ENCODE data around the gene C1QL4. TPM values are rescaled to one million over a fixed set of nuclear protein-coding genes. Genes with fewer than 3 reads are reported as not detected.

Gene C1QL4
- total RNA-seq, 4 donors from 2014 or later: 1.7 TPM; not detected in 3

- H3K4me1 ChIP-seq: peaks cover 0 to 15% of the 10 kb centered on the region in 2 donors
- H3K9me3 ChIP-seq: no peaks in the 10 kb centered on the region
- H3K27me3 ChIP-seq: peaks cover 24 to 35% of the 10 kb centered on the region in 2 donors
- H3K4me3 ChIP-seq: no peak within 1 kb of the TSS
- intact Hi-C loops (cut with DNase I; ENCODE audit: low total_unique reads): no loop called here
- DNase-seq: no peak
- no peak within 1 kb of the TSS for H3K27ac ChIP-seq
- no peak for TF ChIP-seq POLR2A (IDR thresholded peaks at IDR 0.05)
- no peak for TF ChIP-seq CTCF (IDR thresholded peaks at IDR 0.05)
- no peaks in the 10 kb centered on the region for H3K36me3 ChIP-seq
Observed at GRCh38 chr12:49295082-49295936, 41.7 kb downstream of the C1QL4 start, which contains the start of gene PRPH. Gene PRPH, plus strand, starts transcription at chr12:49295147. Its CDS starts 54 bp downstream, at chr12:49295201.

- Histone ChIP-seq H3K9me3 (no peaks in the 10 kb centered on the region), H3K27ac (no peak overlapping the region), H3K4me3 (no peak overlapping the region), H3K27me3 (peaks cover 24 to 35% of the 10 kb centered on the region in 2 donors), H3K36me3 (no peaks in the 10 kb centered on the region), H3K4me1 (peaks cover 0 to 15% of the 10 kb centered on the region in 2 donors)
- no peak for DNase-seq
- no peak for TF ChIP-seq CTCF (IDR thresholded peaks at IDR 0.05)
- TF ChIP-seq POLR2A (IDR thresholded peaks at IDR 0.05): no peak
- intact Hi-C loops (cut with DNase I; ENCODE audit: low total_unique reads): no loop called here
Observed at GRCh38 chr12:49294804-49295081, 42.2 kb downstream of the C1QL4 start.

DNA sequence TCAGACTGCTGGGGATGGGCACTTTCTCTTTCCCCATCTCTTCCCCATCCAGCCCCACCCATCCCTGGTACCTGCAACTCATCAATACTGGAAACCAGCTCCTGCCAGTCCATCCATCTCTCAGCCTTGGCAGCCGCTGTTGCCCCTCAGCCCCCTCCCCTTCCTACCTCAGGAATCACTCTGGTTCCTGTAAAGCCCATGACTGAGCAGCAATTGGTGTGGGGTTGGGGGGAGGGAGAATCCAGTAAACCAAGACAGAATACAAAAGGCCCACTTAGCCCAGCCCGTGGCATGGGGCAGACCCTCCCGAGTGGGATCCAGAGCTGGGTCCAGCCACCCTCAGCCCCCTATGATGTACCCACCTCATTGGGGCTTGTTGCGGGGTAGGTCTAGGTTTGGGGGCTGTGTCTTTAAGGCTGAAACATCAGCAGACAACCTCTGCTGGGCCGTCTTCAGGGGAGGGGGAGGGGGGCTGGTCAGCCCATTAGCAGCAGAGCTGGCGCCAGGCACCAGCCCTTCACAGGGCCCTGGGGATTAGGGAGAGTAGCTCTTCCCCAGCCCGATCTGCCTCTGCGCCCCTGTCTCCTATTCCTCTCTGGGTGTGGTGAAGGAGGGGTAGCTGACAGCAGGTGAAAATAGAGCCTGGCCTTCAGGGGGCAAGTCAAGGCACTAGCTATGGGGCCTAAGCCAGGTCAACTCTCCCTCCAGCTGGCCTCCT lies 42.7 kb downstream of the C1QL4 start:
- peaks cover 24 to 35% of the 10 kb centered on the region in 2 donors for H3K27me3 ChIP-seq
- H3K4me3 ChIP-seq: no peak overlapping the region
- H3K27ac ChIP-seq: no peak overlapping the region
- intact Hi-C loops (cut with DNase I; ENCODE audit: low total_unique reads): no loop called here
- H3K36me3 ChIP-seq: no peaks in the 10 kb centered on the region
- no peak for TF ChIP-seq CTCF (IDR thresholded peaks at IDR 0.05)
- TF ChIP-seq POLR2A (IDR thresholded peaks at IDR 0.05): no peak
- H3K9me3 ChIP-seq: no peaks in the 10 kb centered on the region
- DNase-seq: no peak
- H3K4me1 ChIP-seq: peaks cover 0 to 15% of the 10 kb centered on the region in 2 donors

DNA sequence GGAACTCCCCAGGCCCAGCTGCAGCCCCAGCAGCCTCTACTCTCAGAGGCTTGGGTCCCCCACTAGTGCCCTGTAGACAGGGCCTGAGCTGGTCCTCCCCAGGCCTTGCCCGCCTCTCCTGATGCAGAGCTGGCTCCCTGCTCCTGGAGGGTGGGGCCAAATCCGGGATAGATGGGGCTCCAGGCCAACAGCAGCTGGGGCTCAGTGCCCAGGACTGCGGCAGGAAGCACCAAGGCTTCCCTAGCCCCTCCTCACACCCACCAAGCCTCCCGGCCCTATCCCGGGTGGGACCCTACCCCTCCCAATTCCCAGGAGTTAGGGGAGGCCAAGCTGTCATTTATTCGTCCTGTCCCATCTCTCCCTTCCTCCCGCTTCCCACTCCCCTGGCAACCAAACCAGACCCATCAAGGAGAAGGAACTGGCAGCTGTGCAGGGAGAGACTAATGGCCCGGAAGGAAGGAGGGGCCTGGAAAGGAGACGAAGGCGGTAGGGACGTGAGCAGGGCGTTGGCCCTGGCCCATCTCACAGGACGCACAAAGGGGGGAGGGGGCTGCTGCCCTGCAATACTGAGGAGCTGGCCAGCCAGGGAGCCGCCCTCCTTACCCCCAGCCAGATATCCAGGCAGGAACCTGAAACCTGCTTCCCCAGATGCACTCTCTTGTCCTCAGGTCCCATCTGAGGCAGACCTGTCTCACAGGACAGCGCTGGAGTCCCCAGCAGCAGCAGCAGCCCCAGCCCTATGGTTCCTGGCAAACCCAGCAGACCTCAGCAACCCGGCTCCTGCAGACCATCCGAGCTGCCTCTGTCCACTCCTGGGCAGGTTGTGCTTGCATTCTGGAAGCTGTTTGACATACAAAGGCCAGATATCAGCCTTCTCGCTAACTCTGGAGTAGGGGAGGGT lies 43.7 kb downstream of the C1QL4 start:
- Histone ChIP-seq H3K9me3 (no peaks in the 10 kb centered on the region), H3K4me3 (no peak overlapping the region), H3K4me1 (peaks cover 0 to 15% of the 10 kb centered on the region in 2 donors), H3K27me3 (peaks cover 22 to 26% of the 10 kb centered on the region in 2 donors), H3K36me3 (no peaks in the 10 kb centered on the region), H3K27ac (peak overlapping the region in 1 of 2 donors; percentile 6)
- peak in 1 of 2 donors; percentile 56 for DNase-seq
- TF ChIP-seq POLR2A (IDR thresholded peaks at IDR 0.05): no peak
- no peak for TF ChIP-seq CTCF (IDR thresholded peaks at IDR 0.05)
- intact Hi-C loops (cut with DNase I; ENCODE audit: low total_unique reads): no loop called here

Data from uterus (tissue), 4 donors.